GM23338 (cell line): ENCODE results near the gene LMBR1. TPM values are rescaled to one million over a fixed set of nuclear protein-coding genes. Genes with fewer than 3 reads are reported as not detected.

Source experiments
- ATAC-seq: fragments of 200-7000 bp; cut with Tn5 transposase; 3 replicates; pipeline ENCODE4 v1.9.1; 2020
- DNase-seq: peaks from one replicate; pipeline ENCODE4 v3.0.0-alpha.2; 2015; ENCODE audit warnings: low spot score
- H2AFZ ChIP-seq: fragments of 200-600 bp; sonication (generic); 2 replicates; pipeline ENCODE4 v1.8.0; 2016; ENCODE audit warnings: antibody characterized with exemption, mild to moderate bottlenecking, moderate library complexity
- H3F3A ChIP-seq: fragments of 200-600 bp; sonication (generic); replicated peaks from 2 replicates; pipeline ENCODE4 v1.8.0; 2017; ENCODE audit warnings: antibody characterized with exemption, mixed run types, low read depth
- H3K27ac ChIP-seq: fragments of 200-600 bp; sonication (generic); 2 replicates; pipeline ENCODE4 v1.6.1; 2016; ENCODE audit warnings: low read depth
- H3K27me3 ChIP-seq: fragments of 200-600 bp; sonication (generic); 2 replicates; pipeline ENCODE4 v1.8.0; 2016; ENCODE audit warnings: mild to moderate bottlenecking, mixed run types, moderate library complexity; ENCODE audit not compliant: insufficient read depth
- H3K36me3 ChIP-seq: fragments of 200-600 bp; sonication (generic); 2 replicates; pipeline ENCODE4 v1.8.0; 2016; ENCODE audit warnings: mild to moderate bottlenecking; ENCODE audit not compliant: insufficient read depth
- H3K4me1 ChIP-seq: fragments of 200-600 bp; sonication (generic); 2 replicates; pipeline ENCODE4 v1.8.0; 2016; ENCODE audit warnings: mild to moderate bottlenecking, moderate library complexity; ENCODE audit not compliant: insufficient read depth
- H3K4me2 ChIP-seq: fragments of 200-600 bp; sonication (generic); 2 replicates; pipeline ENCODE4 v1.7.1; 2017; ENCODE audit warnings: mixed run types
- H3K4me3 ChIP-seq: fragments of 200-600 bp; sonication (generic); 2 replicates; pipeline ENCODE4 v1.6.1; 2016; ENCODE audit warnings: mixed run types
- H3K79me2 ChIP-seq: fragments of 200-600 bp; sonication (generic); replicated peaks from 2 replicates; pipeline ENCODE4 v1.8.0; 2017; ENCODE audit warnings: mild to moderate bottlenecking; ENCODE audit not compliant: insufficient read depth
- H3K9me2 ChIP-seq: fragments of 200-600 bp; sonication (generic); 2 replicates; pipeline ENCODE4 v1.8.0; 2017; ENCODE audit not compliant: insufficient read depth
- H4K20me1 ChIP-seq: fragments of 200-600 bp; sonication (generic); replicated peaks from 2 replicates; pipeline ENCODE4 v1.8.0; 2017; ENCODE audit warnings: mild to moderate bottlenecking; ENCODE audit not compliant: insufficient read depth
- H3K27ac Mint-ChIP-seq: 2 replicates; pipeline ENCODE4 v1.8.0; 2020; ENCODE audit warnings: inconsistent platforms, mild to moderate bottlenecking, moderate library complexity, mixed read lengths
- H3K27me3 Mint-ChIP-seq: 3 replicates; pipeline ENCODE4 v1.8.0; 2022; ENCODE audit warnings: low read depth, mild to moderate bottlenecking, moderate library complexity, mixed read lengths, inconsistent platforms; ENCODE audit not compliant: insufficient read depth, poor library complexity
- H3K36me3 Mint-ChIP-seq: 3 replicates; pipeline ENCODE4 v1.8.0; 2021; ENCODE audit warnings: low read depth, mild to moderate bottlenecking, inconsistent platforms, moderate library complexity, mixed read lengths
- H3K4me1 Mint-ChIP-seq: 3 replicates; pipeline ENCODE4 v1.8.0; 2020; ENCODE audit warnings: mild to moderate bottlenecking, inconsistent platforms, mixed read lengths
- H3K4me3 Mint-ChIP-seq: 3 replicates; pipeline ENCODE4 v1.8.0; 2021; ENCODE audit warnings: moderate library complexity, mild to moderate bottlenecking, inconsistent platforms, mixed read lengths
- H3K9me3 Mint-ChIP-seq: 3 replicates; pipeline ENCODE4 v1.8.0; 2020; ENCODE audit warnings: moderate library complexity, mild to moderate bottlenecking, inconsistent platforms, mixed read lengths
- CREB1 ChIP-seq: fragments of 250-450 bp; sonication (Bioruptor Pico); IDR thresholded peaks from 2 replicates; pipeline ENCODE4 v1.5.0; 2020; ENCODE audit warnings: low read depth, mild to moderate bottlenecking, moderate library complexity
- EZH2 ChIP-seq: fragments of 200-600 bp; sonication (generic); IDR thresholded peaks from one replicate; pipeline ENCODE4 v1.8.0; 2017; ENCODE audit warnings: antibody characterized with exemption, mild to moderate bottlenecking, low read depth; ENCODE audit not compliant: unreplicated experiment
- EZH2phosphoT487 ChIP-seq: fragments of 200-600 bp; sonication (generic); IDR thresholded peaks from one replicate; pipeline ENCODE4 v1.8.1; 2018; ENCODE audit warnings: antibody characterized with exemption; ENCODE audit not compliant: unreplicated experiment
- JUNB ChIP-seq: IDR thresholded peaks from one replicate; pipeline ENCODE4 v1.6.1; 2016; ENCODE audit warnings: antibody characterized with exemption; ENCODE audit not compliant: unreplicated experiment
- NANOG ChIP-seq: IDR thresholded peaks from 2 replicates; pipeline ENCODE4 v1.6.1; 2016; ENCODE audit warnings: antibody characterized with exemption, borderline replicate concordance
- POLR2AphosphoS5 ChIP-seq: IDR thresholded peaks from 2 replicates; pipeline ENCODE4 v1.6.1; 2016; ENCODE audit warnings: antibody characterized with exemption, low read depth
- ZNF114 ChIP-seq: fragments of 250-450 bp; sonication (Bioruptor Pico); IDR thresholded peaks from 2 replicates; pipeline ENCODE4 v1.5.0; 2020; ENCODE audit warnings: mild to moderate bottlenecking, moderate library complexity
- polyA plus RNA-seq: library from polyadenylated mRNA; unstranded; fragments of >200 nt; fragmentation: Nextera tagmentation; extraction: Ambion mirVana; gene quantifications from 2 replicates; pipeline ENCODE4 v1.2.1, GENCODE V29; 2016
- total RNA-seq: library from RNA; depleted of rRNA; stranded (reverse); fragments of >200 nt; shearing (Covaris generic); gene quantifications from 2 replicates; pipeline ENCODE4 v1.2.3, GENCODE V29; 2014
- TF ChIP-seq, protein P1 (sequence below), 2 experiments: fragments of 200-600 bp in 1 of 2; sonication (generic) in 1 of 2; conservative IDR thresholded peaks; 2 replicates each; pipeline versions ENCODE4 v1.5.1 to v1.6.1; 2016 to 2017; ENCODE audit warnings: antibody characterized with exemption in 2 of 2, low read depth in 2 of 2, mild to moderate bottlenecking in 2 of 2, moderate library complexity in 1 of 2
- TF ChIP-seq, protein P2 (sequence below): IDR thresholded peaks from 2 replicates; pipeline ENCODE4 v1.6.1; 2016; ENCODE audit warnings: antibody characterized with exemption
- TF ChIP-seq, protein P3 (sequence below): IDR thresholded peaks from one replicate; pipeline ENCODE4 v1.6.1; 2018; ENCODE audit warnings: antibody characterized with exemption; ENCODE audit not compliant: unreplicated experiment

The LMBR1 gene
- total and polyA plus RNA-seq, 2 experiments from 2014 or later: 21.8 to 90.1 TPM

DNA sequence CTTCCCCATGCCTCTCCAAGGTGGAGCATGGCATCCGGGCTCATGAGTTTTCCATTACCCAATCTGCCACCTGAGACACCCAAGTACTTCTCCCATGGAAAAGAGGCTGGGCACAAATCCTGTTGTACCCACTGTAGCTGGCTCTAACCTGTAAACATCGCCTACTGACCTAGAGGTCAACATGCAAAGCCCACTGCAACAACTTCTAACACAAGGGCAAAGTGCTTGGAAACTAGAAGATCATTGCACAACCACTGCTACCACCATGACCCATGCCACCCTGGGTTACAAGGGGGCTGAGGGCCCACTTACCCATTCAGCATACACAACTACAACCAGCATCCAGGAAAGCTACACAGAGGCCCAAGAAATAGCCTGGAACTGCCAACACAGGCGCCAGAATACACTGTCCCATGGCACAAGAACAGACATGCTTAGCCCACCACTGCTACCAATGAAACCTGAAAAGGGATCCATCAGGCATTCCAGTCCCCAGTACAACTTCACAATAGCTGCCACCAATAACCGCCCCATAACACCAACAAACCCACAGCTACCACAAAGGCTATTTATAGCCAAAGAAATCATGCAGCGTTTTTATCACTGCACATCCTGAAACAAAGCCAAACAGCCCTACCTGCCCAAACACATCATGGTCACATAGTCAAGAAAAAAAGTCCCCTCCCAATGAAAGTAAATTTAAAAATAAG, 189.1 kb downstream of the LMBR1 start:
- H3K36me3 ChIP-seq: peaks cover 7% of the 10 kb centered on the region; the same call in 1 of the 2 replicates
- H3K4me3 Mint-ChIP-seq: no peak overlapping the region
- H3K4me1 ChIP-seq: no peaks in the 10 kb centered on the region
- H3K9me3 Mint-ChIP-seq: peaks cover 22% of the 10 kb centered on the region
- TF ChIP-seq, protein P1, sequence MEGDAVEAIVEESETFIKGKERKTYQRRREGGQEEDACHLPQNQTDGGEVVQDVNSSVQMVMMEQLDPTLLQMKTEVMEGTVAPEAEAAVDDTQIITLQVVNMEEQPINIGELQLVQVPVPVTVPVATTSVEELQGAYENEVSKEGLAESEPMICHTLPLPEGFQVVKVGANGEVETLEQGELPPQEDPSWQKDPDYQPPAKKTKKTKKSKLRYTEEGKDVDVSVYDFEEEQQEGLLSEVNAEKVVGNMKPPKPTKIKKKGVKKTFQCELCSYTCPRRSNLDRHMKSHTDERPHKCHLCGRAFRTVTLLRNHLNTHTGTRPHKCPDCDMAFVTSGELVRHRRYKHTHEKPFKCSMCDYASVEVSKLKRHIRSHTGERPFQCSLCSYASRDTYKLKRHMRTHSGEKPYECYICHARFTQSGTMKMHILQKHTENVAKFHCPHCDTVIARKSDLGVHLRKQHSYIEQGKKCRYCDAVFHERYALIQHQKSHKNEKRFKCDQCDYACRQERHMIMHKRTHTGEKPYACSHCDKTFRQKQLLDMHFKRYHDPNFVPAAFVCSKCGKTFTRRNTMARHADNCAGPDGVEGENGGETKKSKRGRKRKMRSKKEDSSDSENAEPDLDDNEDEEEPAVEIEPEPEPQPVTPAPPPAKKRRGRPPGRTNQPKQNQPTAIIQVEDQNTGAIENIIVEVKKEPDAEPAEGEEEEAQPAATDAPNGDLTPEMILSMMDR (conservative IDR thresholded peaks at IDR 0.05; ENCODE audit: low read depth in 2 of 2): no peak
- TF ChIP-seq CREB1: no peak
- no peak for TF ChIP-seq POLR2AphosphoS5
- TF ChIP-seq NANOG: no peak
- no peak for TF ChIP-seq EZH2
- TF ChIP-seq ZNF114 (CRISPR knock-in tag): no peak
- TF ChIP-seq, protein P2, sequence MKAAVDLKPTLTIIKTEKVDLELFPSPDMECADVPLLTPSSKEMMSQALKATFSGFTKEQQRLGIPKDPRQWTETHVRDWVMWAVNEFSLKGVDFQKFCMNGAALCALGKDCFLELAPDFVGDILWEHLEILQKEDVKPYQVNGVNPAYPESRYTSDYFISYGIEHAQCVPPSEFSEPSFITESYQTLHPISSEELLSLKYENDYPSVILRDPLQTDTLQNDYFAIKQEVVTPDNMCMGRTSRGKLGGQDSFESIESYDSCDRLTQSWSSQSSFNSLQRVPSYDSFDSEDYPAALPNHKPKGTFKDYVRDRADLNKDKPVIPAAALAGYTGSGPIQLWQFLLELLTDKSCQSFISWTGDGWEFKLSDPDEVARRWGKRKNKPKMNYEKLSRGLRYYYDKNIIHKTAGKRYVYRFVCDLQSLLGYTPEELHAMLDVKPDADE: no peak
- TF ChIP-seq JUNB: no peak
- no peak for TF ChIP-seq EZH2phosphoT487
- TF ChIP-seq, protein P3, sequence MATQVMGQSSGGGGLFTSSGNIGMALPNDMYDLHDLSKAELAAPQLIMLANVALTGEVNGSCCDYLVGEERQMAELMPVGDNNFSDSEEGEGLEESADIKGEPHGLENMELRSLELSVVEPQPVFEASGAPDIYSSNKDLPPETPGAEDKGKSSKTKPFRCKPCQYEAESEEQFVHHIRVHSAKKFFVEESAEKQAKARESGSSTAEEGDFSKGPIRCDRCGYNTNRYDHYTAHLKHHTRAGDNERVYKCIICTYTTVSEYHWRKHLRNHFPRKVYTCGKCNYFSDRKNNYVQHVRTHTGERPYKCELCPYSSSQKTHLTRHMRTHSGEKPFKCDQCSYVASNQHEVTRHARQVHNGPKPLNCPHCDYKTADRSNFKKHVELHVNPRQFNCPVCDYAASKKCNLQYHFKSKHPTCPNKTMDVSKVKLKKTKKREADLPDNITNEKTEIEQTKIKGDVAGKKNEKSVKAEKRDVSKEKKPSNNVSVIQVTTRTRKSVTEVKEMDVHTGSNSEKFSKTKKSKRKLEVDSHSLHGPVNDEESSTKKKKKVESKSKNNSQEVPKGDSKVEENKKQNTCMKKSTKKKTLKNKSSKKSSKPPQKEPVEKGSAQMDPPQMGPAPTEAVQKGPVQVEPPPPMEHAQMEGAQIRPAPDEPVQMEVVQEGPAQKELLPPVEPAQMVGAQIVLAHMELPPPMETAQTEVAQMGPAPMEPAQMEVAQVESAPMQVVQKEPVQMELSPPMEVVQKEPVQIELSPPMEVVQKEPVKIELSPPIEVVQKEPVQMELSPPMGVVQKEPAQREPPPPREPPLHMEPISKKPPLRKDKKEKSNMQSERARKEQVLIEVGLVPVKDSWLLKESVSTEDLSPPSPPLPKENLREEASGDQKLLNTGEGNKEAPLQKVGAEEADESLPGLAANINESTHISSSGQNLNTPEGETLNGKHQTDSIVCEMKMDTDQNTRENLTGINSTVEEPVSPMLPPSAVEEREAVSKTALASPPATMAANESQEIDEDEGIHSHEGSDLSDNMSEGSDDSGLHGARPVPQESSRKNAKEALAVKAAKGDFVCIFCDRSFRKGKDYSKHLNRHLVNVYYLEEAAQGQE: no peak
- no peak overlapping the region for H3K4me2 ChIP-seq
- no peaks in the 10 kb centered on the region for H3K27me3 ChIP-seq
- no peaks in the 10 kb centered on the region for H3K4me1 Mint-ChIP-seq
- peaks cover 29% of the 10 kb centered on the region for H3K36me3 Mint-ChIP-seq
- ATAC-seq (no peak), DNase-seq (no peak)
- H3K79me2 ChIP-seq: no peaks in the 10 kb centered on the region
- no peaks in the 10 kb centered on the region for H3K9me2 ChIP-seq
- no peaks in the 10 kb centered on the region for H4K20me1 ChIP-seq
- H3K4me3 ChIP-seq: no peak overlapping the region
- no peak overlapping the region for H2AFZ ChIP-seq
- H3K27ac Mint-ChIP-seq: no peak overlapping the region; the same call in 1 of the 2 replicates
- peaks cover 4% of the 10 kb centered on the region for H3K27me3 Mint-ChIP-seq
- no peaks in the 10 kb centered on the region for H3F3A ChIP-seq
- H3K27ac ChIP-seq: no peak overlapping the region
